DOHH2 (cell line): ENCODE measurements around the gene TWIST1.

Experiments used
- H3F3A ChIP-seq: fragments of 200-600 bp; sonication (generic), shearing (Covaris generic); 2 replicates; pipeline ENCODE4 v1.6.0; 2016; ENCODE audit warnings: antibody characterized with exemption, mild to moderate bottlenecking; ENCODE audit not compliant: control insufficient read depth, insufficient read depth
- H3K27ac ChIP-seq: fragments of 200-600 bp; sonication (generic); 2 replicates; pipeline ENCODE4 v1.5.1; 2014; ENCODE audit warnings: low read depth, mild to moderate bottlenecking, low read length, moderate library complexity
- H3K27me3 ChIP-seq: fragments of 200-600 bp; sonication (generic); 2 replicates; pipeline ENCODE4 v1.6.1; 2014; ENCODE audit warnings: mild to moderate bottlenecking, low read length, mixed read lengths; ENCODE audit not compliant: control insufficient read depth
- H3K36me3 ChIP-seq: fragments of 200-600 bp; sonication (generic); 2 replicates; pipeline ENCODE4 v1.6.1; 2014; ENCODE audit warnings: mild to moderate bottlenecking, low read length, moderate library complexity, mixed read lengths; ENCODE audit not compliant: control insufficient read depth
- H3K4me1 ChIP-seq: fragments of 200-600 bp; sonication (generic); 2 replicates; pipeline ENCODE4 v1.6.1; 2014; ENCODE audit warnings: mild to moderate bottlenecking, low read length, mixed read lengths; ENCODE audit not compliant: control insufficient read depth
- H3K4me2 ChIP-seq: fragments of 200-600 bp; sonication (generic); 2 replicates; pipeline ENCODE4 v1.6.0; 2014; ENCODE audit warnings: mild to moderate bottlenecking, low read length, moderate library complexity
- H3K4me3 ChIP-seq: fragments of 200-600 bp; sonication (generic); 2 replicates; pipeline ENCODE4 v1.5.1; 2014; ENCODE audit warnings: mild to moderate bottlenecking, low read length, mixed read lengths
- H3K79me2 ChIP-seq: fragments of 200-600 bp; sonication (generic); 2 replicates; pipeline ENCODE4 v1.6.1; 2014; ENCODE audit warnings: mild to moderate bottlenecking, low read length, mixed read lengths; ENCODE audit not compliant: control insufficient read depth
- H3K9me2 ChIP-seq: fragments of 200-600 bp; sonication (generic); replicated peaks from 2 replicates; pipeline ENCODE4 v1.6.1; 2014; ENCODE audit warnings: mild to moderate bottlenecking, low read length, mixed read lengths; ENCODE audit not compliant: control insufficient read depth
- H3K9me3 ChIP-seq: fragments of 200-600 bp; sonication (generic); 2 replicates; pipeline ENCODE4 v1.6.1; 2014; ENCODE audit warnings: antibody characterized with exemption, low read length, mixed read lengths; ENCODE audit not compliant: control insufficient read depth, insufficient read depth
- H4K20me1 ChIP-seq: fragments of 200-600 bp; sonication (generic); 2 replicates; pipeline ENCODE4 v1.6.0; 2014; ENCODE audit warnings: low read depth, mild to moderate bottlenecking, antibody characterized with exemption, low read length, moderate library complexity; ENCODE audit not compliant: control insufficient read depth, insufficient read depth
- CTCF ChIP-seq: fragments of 200-600 bp; sonication (generic); IDR thresholded peaks from one replicate; pipeline ENCODE4 v1.5.1; 2014; ENCODE audit warnings: antibody characterized with exemption, mild to moderate bottlenecking, low read depth, low read length; ENCODE audit not compliant: poor library complexity, severe bottlenecking
- EZH2phosphoT487 ChIP-seq: fragments of 200-600 bp; sonication (generic); IDR thresholded peaks from 2 replicates; pipeline ENCODE4 v1.6.1; 2017; ENCODE audit warnings: borderline replicate concordance, mild to moderate bottlenecking, antibody characterized with exemption, low read length, moderate library complexity, mixed read lengths

TWIST1 gene

GRCh38 chr7:19139706-19140327 is 22.4 kb upstream of the TWIST1 start:
- Histone ChIP-seq H3K4me2 (no peak overlapping the region), H3K9me3 (peaks cover 2% of the 10 kb centered on the region; the same call in 1 of the 2 replicates), H3K27me3 (no peaks in the 10 kb centered on the region), H3K79me2 (no peaks in the 10 kb centered on the region), H3F3A (no peaks in the 10 kb centered on the region), H3K4me3 (no peak overlapping the region), H3K4me1 (no peaks in the 10 kb centered on the region), H3K9me2 (no peaks in the 10 kb centered on the region), H3K36me3 (no peaks in the 10 kb centered on the region), H3K27ac (no peak overlapping the region), H4K20me1 (no peaks in the 10 kb centered on the region)
- no peak for TF ChIP-seq EZH2phosphoT487
- no peak for TF ChIP-seq CTCF

- Histone ChIP-seq H3F3A (no peaks in the 10 kb centered on the region), H3K4me2 (no peak overlapping the region), H3K9me2 (no peaks in the 10 kb centered on the region), H3K4me1 (no peaks in the 10 kb centered on the region), H3K27me3 (no peaks in the 10 kb centered on the region), H3K9me3 (no peaks in the 10 kb centered on the region), H3K27ac (no peak overlapping the region), H3K36me3 (no peaks in the 10 kb centered on the region), H4K20me1 (no peaks in the 10 kb centered on the region), H3K79me2 (no peaks in the 10 kb centered on the region), H3K4me3 (no peak overlapping the region)
- TF ChIP-seq EZH2phosphoT487 (no peak), CTCF (no peak)
Measured at GRCh38 chr7:19133886-19134285, 16.4 kb upstream of the TWIST1 start.

GRCh38 chr7:19133390-19133789 is 16.0 kb upstream of the TWIST1 start:
- no peak overlapping the region for H3K4me3 ChIP-seq
- H3K79me2 ChIP-seq, result no peaks in the 10 kb centered on the region
- H3K9me3 ChIP-seq, result no peaks in the 10 kb centered on the region
- H3K4me1 ChIP-seq, result no peaks in the 10 kb centered on the region
- H3K4me2 ChIP-seq, result no peak overlapping the region
- TF ChIP-seq CTCF (no peak), EZH2phosphoT487 (no peak)
- H3K36me3 ChIP-seq, result no peaks in the 10 kb centered on the region
- no peaks in the 10 kb centered on the region for H3K27me3 ChIP-seq
- no peaks in the 10 kb centered on the region for H3F3A ChIP-seq
- no peaks in the 10 kb centered on the region for H3K9me2 ChIP-seq
- no peak overlapping the region for H3K27ac ChIP-seq
- no peaks in the 10 kb centered on the region for H4K20me1 ChIP-seq

- H3K79me2 ChIP-seq, result no peaks in the 10 kb centered on the region
- H3K27me3 ChIP-seq, result no peaks in the 10 kb centered on the region
- no peaks in the 10 kb centered on the region for H3K9me2 ChIP-seq
- H3K27ac ChIP-seq, result no peak overlapping the region
- no peak for TF ChIP-seq CTCF
- TF ChIP-seq EZH2phosphoT487, result no peak
- no peaks in the 10 kb centered on the region for H3K36me3 ChIP-seq
- H3K4me2 ChIP-seq, result no peak overlapping the region
- H4K20me1 ChIP-seq, result no peaks in the 10 kb centered on the region
- no peak overlapping the region for H3K4me3 ChIP-seq
- no peaks in the 10 kb centered on the region for H3K9me3 ChIP-seq
- no peaks in the 10 kb centered on the region for H3K4me1 ChIP-seq
- H3F3A ChIP-seq, result no peaks in the 10 kb centered on the region
Measured at GRCh38 chr7:19128856-19129255, 11.4 kb upstream of the TWIST1 start.
